ENCODE results near the gene ZNF814. TPM values are rescaled to one million over a fixed set of nuclear protein-coding genes. Genes with fewer than 3 reads are reported as not detected.
A peak's percentile ranks its signal among the peaks of the same experiment; 100 is the strongest.
"Not testable (repeated sequence)": the region's sequence is repeated elsewhere in the genome, so short reads cannot be mapped to it uniquely, and the experiment has no call there.

Gene ZNF814
- total RNA-seq, 4 donors from 2014 or later = 5.8 to 9.4 (median 7.5) TPM

GRCh38 chr19:57829316-57829715 is 59.5 kb downstream of the ZNF814 start:
- peaks cover 0 to 8% (median under 1%) of the 10 kb centered on the region in 4 donors for H3K36me3 ChIP-seq
- peaks cover 13 to 26% (median 16%) of the 10 kb centered on the region in 4 donors for H3K4me1 ChIP-seq
- 92% methylated on average over 5 of the region's 5 CpGs for WGBS
- H3K4me3 ChIP-seq = no peak overlapping the region
- no peaks in the 10 kb centered on the region for H3K27me3 ChIP-seq
- intact Hi-C loops (cut with DNase I) = no loop called here
- no peak for DNase-seq (ENCODE audit: extremely low spot score)
- TF ChIP-seq EP300 (IDR thresholded peaks at IDR 0.05) = no peak
- TF ChIP-seq POLR2A (IDR thresholded peaks at IDR 0.05; ENCODE audit: low read depth) = no peak
- TF ChIP-seq POLR2AphosphoS5 (IDR thresholded peaks at IDR 0.05) = no peak
- no peak for TF ChIP-seq CTCF (IDR thresholded peaks at IDR 0.05)
- H3K9me3 ChIP-seq = no peaks in the 10 kb centered on the region
- H3K27ac ChIP-seq (replicated peaks in 1 of 4) = no peak overlapping the region

DNA sequence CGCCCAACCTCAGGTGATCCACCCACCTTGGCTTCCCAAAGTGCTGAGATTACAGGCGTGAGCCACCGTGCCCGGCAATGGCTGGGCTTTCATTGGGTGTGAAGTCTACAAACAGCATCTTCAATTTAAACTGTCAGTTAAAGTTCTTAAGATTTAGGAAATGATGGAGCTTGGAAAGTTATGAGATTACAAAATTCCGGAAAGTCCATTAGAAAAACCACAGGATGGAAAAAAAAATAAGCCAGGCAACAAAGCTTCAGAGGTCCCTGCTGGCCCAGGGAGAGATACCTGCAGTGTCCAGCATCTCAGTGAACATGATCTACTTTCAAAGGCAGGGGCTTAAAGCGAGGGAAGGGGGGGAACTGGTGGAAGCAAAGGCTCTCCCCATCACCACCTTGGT is 63.3 kb downstream of the ZNF814 start:
- intact Hi-C loops (cut with DNase I) = no loop called here
- H3K36me3 ChIP-seq = peaks cover 0 to 21% (median 3%) of the 10 kb centered on the region in 4 donors
- no peaks in the 10 kb centered on the region for H3K27me3 ChIP-seq
- no peaks in the 10 kb centered on the region for H3K9me3 ChIP-seq
- 95% methylated on average over 6 of the region's 6 CpGs for WGBS
- TF ChIP-seq CTCF (IDR thresholded peaks at IDR 0.05) (no peak), EP300 (IDR thresholded peaks at IDR 0.05) (no peak), POLR2A (IDR thresholded peaks at IDR 0.05; ENCODE audit: low read depth) (no peak), POLR2AphosphoS5 (IDR thresholded peaks at IDR 0.05) (no peak)
- peaks cover 20 to 27% (median 25%) of the 10 kb centered on the region in 4 donors for H3K4me1 ChIP-seq
- no peak overlapping the region for H3K27ac ChIP-seq (replicated peaks in 1 of 4)
- H3K4me3 ChIP-seq = no peak overlapping the region
- DNase-seq (ENCODE audit: extremely low spot score) = no peak

GRCh38 chr19:57823608-57824007 is 65.2 kb downstream of the ZNF814 start:
- H3K27ac ChIP-seq (replicated peaks in 1 of 4); intact Hi-C loops (cut with DNase I); H3K4me3 ChIP-seq; H3K9me3 ChIP-seq; H3K27me3 ChIP-seq; DNase-seq (ENCODE audit: extremely low spot score): not testable (repeated sequence)
- Histone ChIP-seq H3K36me3 (peaks cover 0 to 21% (median 3%) of the 10 kb centered on the region in 4 donors), H3K4me1 (peaks cover 15 to 30% (median 25%) of the 10 kb centered on the region in 4 donors)
- 86% methylated on average over 4 of the region's 4 CpGs for WGBS

DNA sequence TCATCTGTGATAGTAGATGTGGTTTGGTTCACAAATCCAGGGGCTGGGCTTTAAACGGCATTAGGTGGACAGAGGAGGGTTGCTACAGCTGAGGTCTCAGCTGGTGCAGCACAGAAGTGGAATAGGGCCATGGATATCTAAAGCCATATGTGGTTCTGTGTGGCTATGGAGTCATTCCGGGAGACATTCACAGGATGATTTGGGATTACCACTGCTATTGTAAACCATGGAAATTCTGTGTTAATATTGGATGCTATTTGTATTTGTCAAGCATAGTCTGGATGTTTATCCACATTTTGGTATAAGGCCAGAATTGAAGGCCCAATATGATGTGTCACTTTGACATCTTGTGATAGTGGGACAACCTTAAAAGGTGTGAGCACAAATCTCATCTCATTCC is 65.7 kb downstream of the ZNF814 start:
- H3K27me3 ChIP-seq; DNase-seq (ENCODE audit: extremely low spot score); H3K27ac ChIP-seq (replicated peaks in 1 of 4); intact Hi-C loops (cut with DNase I); H3K9me3 ChIP-seq; H3K4me3 ChIP-seq: not testable (repeated sequence)
- Histone ChIP-seq H3K4me1 (peaks cover 15 to 31% (median 25%) of the 10 kb centered on the region in 4 donors), H3K36me3 (peaks cover 0 to 21% (median 3%) of the 10 kb centered on the region in 4 donors)
- 87% methylated on average over 2 of the region's 2 CpGs for whole genome bisulfite sequencing

- intact Hi-C loops (cut with DNase I); H3K27me3 ChIP-seq; H3K4me3 ChIP-seq; H3K9me3 ChIP-seq; H3K27ac ChIP-seq (replicated peaks in 1 of 4); DNase-seq (ENCODE audit: extremely low spot score): not testable (repeated sequence)
- peaks cover 0 to 17% (median 3%) of the 10 kb centered on the region in 4 donors for H3K36me3 ChIP-seq
- peaks cover 15 to 31% (median 25%) of the 10 kb centered on the region in 4 donors for H3K4me1 ChIP-seq
- 97% methylated on average over 2 of the region's 3 CpGs for WGBS
Observed at GRCh38 chr19:57821501-57821900, 67.3 kb downstream of the ZNF814 start.

DNA sequence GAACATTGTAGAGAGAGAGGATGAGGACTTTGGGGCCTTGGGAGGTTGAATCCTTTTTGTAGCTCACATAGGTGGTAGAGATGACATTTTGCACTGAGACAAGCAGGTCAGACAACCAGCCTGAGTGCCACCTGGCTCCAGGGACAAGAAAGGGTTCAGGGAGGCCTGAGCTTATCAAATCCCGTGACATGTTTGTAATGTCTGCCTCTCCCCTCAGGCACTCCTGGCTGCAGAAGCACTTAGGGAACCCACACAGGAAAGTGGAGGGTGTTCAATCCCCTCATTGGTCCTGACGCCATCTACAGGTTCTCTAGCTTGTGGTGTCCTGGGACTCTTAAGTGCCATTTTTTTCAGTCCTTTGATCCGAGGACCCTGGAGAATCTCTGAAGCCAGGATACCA is 67.7 kb downstream of the ZNF814 start:
- H3K27ac ChIP-seq (replicated peaks in 1 of 4); intact Hi-C loops (cut with DNase I); H3K9me3 ChIP-seq; H3K27me3 ChIP-seq; DNase-seq (ENCODE audit: extremely low spot score); H3K4me3 ChIP-seq: not testable (repeated sequence)
- Histone ChIP-seq H3K36me3 (peaks cover 0 to 13% (median 3%) of the 10 kb centered on the region in 4 donors), H3K4me1 (peaks cover 15 to 31% (median 25%) of the 10 kb centered on the region in 4 donors)
- WGBS = 71% methylated on average over 2 of the region's 3 CpGs

- H3K27me3 ChIP-seq = no peaks in the 10 kb centered on the region
- 80% methylated on average over 5 of the region's 6 CpGs for WGBS
- H3K4me3 ChIP-seq = peak overlapping the region; percentile 70 to 81 (median 80)
- H3K36me3 ChIP-seq = peaks cover 0 to 12% (median 3%) of the 10 kb centered on the region in 4 donors
- peaks cover 15 to 31% (median 25%) of the 10 kb centered on the region in 4 donors for H3K4me1 ChIP-seq
- H3K27ac ChIP-seq (replicated peaks in 1 of 4) = no peak overlapping the region
- intact Hi-C loops (cut with DNase I) = no loop called here
- TF ChIP-seq EP300 (IDR thresholded peaks at IDR 0.05) = no peak
- TF ChIP-seq POLR2AphosphoS5 (IDR thresholded peaks at IDR 0.05) = no peak
- no peak for TF ChIP-seq CTCF (IDR thresholded peaks at IDR 0.05)
- TF ChIP-seq POLR2A (IDR thresholded peaks at IDR 0.05; ENCODE audit: low read depth) = no peak
- DNase-seq (ENCODE audit: extremely low spot score) = no peak
- no peaks in the 10 kb centered on the region for H3K9me3 ChIP-seq
Observed at GRCh38 chr19:57820599-57820998, 68.2 kb downstream of the ZNF814 start.
